ENCODE measurements around the gene TRAF4.
"Not testable (repeated sequence)": the region's sequence is repeated elsewhere in the genome, so short reads cannot be mapped to it uniquely, and the experiment has no call there.

The TRAF4 gene

GRCh38 chr17:28714281-28714680 is 29.5 kb upstream of the TRAF4 start:
- no peak for DNase-seq

- DNase-seq, result no peak
These were observed 28.6 kb upstream of the TRAF4 start for GRCh38 chr17:28715217-28715616.

- DNase-seq, result peak in 2 of 58 donors; percentile 7 to 13
These were observed 26.9 kb upstream of the TRAF4 start for GRCh38 chr17:28716740-28717577.

GRCh38 chr17:28717578-28718332 is 26.1 kb upstream of the TRAF4 start, which contains the start of gene RAB34:
Gene RAB34, minus strand, starts transcription at chr17:28717868. Its CDS starts 602 bp downstream, at chr17:28717266.
- DNase-seq, result peak in 43 of 58 donors; percentile 23 to 78 (median 43)

GRCh38 chr17:28718333-28719020 is 25.3 kb upstream of the TRAF4 start:
- no peak for DNase-seq

- DNase-seq, result no peak
These were observed 24.8 kb upstream of the TRAF4 start for GRCh38 chr17:28719021-28719433.

- no peak for DNase-seq
These were observed 23.4 kb upstream of the TRAF4 start for GRCh38 chr17:28720247-28720996.

- DNase-seq, result not testable (repeated sequence)
These were observed 22.8 kb upstream of the TRAF4 start for GRCh38 chr17:28720997-28721329.

GRCh38 chr17:28722417-28723158 is 21.2 kb upstream of the TRAF4 start:
- DNase-seq, result no peak

- DNase-seq, result no peak
These were observed 20.5 kb upstream of the TRAF4 start for GRCh38 chr17:28723159-28723835.

GRCh38 chr17:28723836-28724499 is 19.8 kb upstream of the TRAF4 start:
- not testable (repeated sequence) for DNase-seq

- DNase-seq, result no peak
These were observed 19.2 kb upstream of the TRAF4 start for GRCh38 chr17:28724500-28725165.

GRCh38 chr17:28725166-28725659 is 18.6 kb upstream of the TRAF4 start:
- peak in 1 of 58 donors; percentile 16 for DNase-seq

GRCh38 chr17:28725660-28726225 is 18.1 kb upstream of the TRAF4 start:
- peak in 13 of 58 donors; percentile 31 to 73 (median 48) for DNase-seq

GRCh38 chr17:28726226-28726626 is 17.6 kb upstream of the TRAF4 start, which contains the start of gene TLCD1:
Gene TLCD1, minus strand, starts transcription at chr17:28726233. Its CDS starts 136 bp downstream, at chr17:28726097.
- DNase-seq, result peak in 50 of 58 donors; percentile 27 to 83 (median 69)

GRCh38 chr17:28726627-28727491 is 17.0 kb upstream of the TRAF4 start:
- peak; percentile 42 to 96 (median 88) for DNase-seq

Measured in anterior cingulate cortex (tissue), 58 donors.